ENCODE results near the gene UTY. TPM values are rescaled to one million over a fixed set of nuclear protein-coding genes. Genes with fewer than 3 reads are reported as not detected.

The UTY gene
- total and polyA plus RNA-seq, 2 of the 8 experiments (the other 6 are each of a cell fraction or from before 2014, with no cell fraction given) = 7.2 to 20.4 TPM

DNA sequence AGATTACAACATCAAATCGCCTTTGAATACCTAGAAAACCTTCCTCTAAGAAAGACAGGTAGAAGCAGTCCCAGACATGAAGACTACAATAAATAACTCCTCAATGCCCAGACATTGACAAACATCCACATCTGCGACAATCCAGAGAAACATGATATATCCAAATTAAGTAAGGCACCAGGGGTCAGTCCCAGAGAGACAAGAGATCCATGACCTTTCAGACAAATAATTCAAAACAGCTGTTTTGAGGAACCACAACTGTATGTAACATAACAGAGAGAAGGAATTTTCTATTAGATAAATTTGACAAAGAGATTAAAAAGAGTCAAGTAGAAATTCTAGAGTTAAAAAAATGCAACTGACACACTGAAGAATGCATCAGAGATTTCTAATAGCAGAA lies 200.3 kb downstream of the UTY start:
- Histone ChIP-seq H3K18ac (ENCODE audit: extremely low read depth, low read length) (no peak overlapping the region), H3K36me3 (ENCODE audit: control insufficient read depth in 2 of 4, insufficient read depth in 4 of 4, low read length in 3 of 4) (peaks cover 2 to 13% (median 7%) of the 10 kb centered on the region in 4 experiments; a peak in 6 of 8 replicates), H3K27me3 (replicated peaks in 1 of 4; ENCODE audit: control insufficient read depth in 3 of 4, extremely low read depth in 1 of 4, insufficient read depth in 3 of 4, low read length in 3 of 4) (no peaks in the 10 kb centered on the region), H4K20me1 (replicated peaks in 1 of 2; ENCODE audit: control insufficient read depth in 1 of 2, insufficient read depth in 2 of 2, low read length in 2 of 2) (no peaks in the 10 kb centered on the region), H2AK5ac (ENCODE audit: low read depth, low read length) (no peak overlapping the region), H2BK20ac (ENCODE audit: low read length) (no peak overlapping the region), H2AFZ (ENCODE audit: low read length) (no peak overlapping the region), H3K4ac (replicated peaks; ENCODE audit: insufficient read length, low read depth, low read length) (no peak overlapping the region), H3K4me3 (ENCODE audit: extremely low read depth in 1 of 4, insufficient read depth in 2 of 4, low read depth in 3 of 4, low read length in 4 of 4) (no peak overlapping the region), H4K8ac (ENCODE audit: extremely low read depth, insufficient read depth, low read length) (no peak overlapping the region), H3K14ac (ENCODE audit: insufficient read length) (no peak overlapping the region), H4K91ac (replicated peaks; ENCODE audit: insufficient read length, low read length) (no peak overlapping the region), H3K27ac (ENCODE audit: low read depth, low read length) (no peak overlapping the region), H3K79me1 (ENCODE audit: low read depth, low read length) (no peaks in the 10 kb centered on the region), H3K56ac (replicated peaks; ENCODE audit: insufficient read length, low read depth, low read length) (no peak overlapping the region), H3K9ac (replicated peaks in 1 of 4; ENCODE audit: extremely low read depth in 1 of 4, low read depth in 3 of 4, low read length in 3 of 4) (no peak overlapping the region), H3K4me2 (ENCODE audit: insufficient read depth in 1 of 2, low read depth in 2 of 2, low read length in 2 of 2) (no peak overlapping the region), H3K23me2 (ENCODE audit: low read depth, low read length) (no peaks in the 10 kb centered on the region), H4K5ac (ENCODE audit: insufficient read length, low read depth, low read length) (no peak overlapping the region), H3K4me1 (replicated peaks in 1 of 4; ENCODE audit: control insufficient read depth in 3 of 4, insufficient read depth in 4 of 4, low read length in 3 of 4) (peaks cover 0 to 4% (median 0%) of the 10 kb centered on the region in 4 experiments; a peak in 3 of 7 replicates), H3K79me2 (ENCODE audit: control insufficient read depth in 1 of 2, insufficient read depth in 2 of 2, low read length in 2 of 2) (no peaks in the 10 kb centered on the region), H2BK12ac (ENCODE audit: low read depth, low read length) (no peak overlapping the region), H2BK5ac (ENCODE audit: low read depth, low read length) (no peak overlapping the region), H2BK15ac (ENCODE audit: low read length) (no peak overlapping the region), H3K9me3 (ENCODE audit: insufficient read depth in 2 of 2, low read depth in 1 of 2, low read length in 1 of 2) (no peaks in the 10 kb centered on the region), H3K23ac (ENCODE audit: insufficient read length) (no peak overlapping the region), H2BK120ac (replicated peaks; ENCODE audit: low read depth, low read length) (no peak overlapping the region)
- WGBS, 2 experiments (ENCODE audit: extremely low coverage in 1 of 2, insufficient coverage in 1 of 2, insufficient read length in 1 of 2, insufficient replicate concordance in 2 of 2, low coverage in 1 of 2, low lambda C conversion rate in 2 of 2, missing lambda C conversion rate in 1 of 2) = 94% methylated on average over 2 of the region's 2 CpGs; no CpG with 5 or more reads in 1 of the 2 experiments
- TF ChIP-seq MAFK (IDR thresholded peaks at IDR 0.05; ENCODE audit: low read depth, low read length) = no peak
- TF ChIP-seq JUN (IDR thresholded peaks at IDR 0.05; ENCODE audit: low read depth, low read length) = no peak
- TF ChIP-seq, protein P1, sequence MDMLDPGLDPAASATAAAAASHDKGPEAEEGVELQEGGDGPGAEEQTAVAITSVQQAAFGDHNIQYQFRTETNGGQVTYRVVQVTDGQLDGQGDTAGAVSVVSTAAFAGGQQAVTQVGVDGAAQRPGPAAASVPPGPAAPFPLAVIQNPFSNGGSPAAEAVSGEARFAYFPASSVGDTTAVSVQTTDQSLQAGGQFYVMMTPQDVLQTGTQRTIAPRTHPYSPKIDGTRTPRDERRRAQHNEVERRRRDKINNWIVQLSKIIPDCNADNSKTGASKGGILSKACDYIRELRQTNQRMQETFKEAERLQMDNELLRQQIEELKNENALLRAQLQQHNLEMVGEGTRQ (IDR thresholded peaks at IDR 0.05; ENCODE audit: low read length) = no peak
- TF ChIP-seq, protein P2, sequence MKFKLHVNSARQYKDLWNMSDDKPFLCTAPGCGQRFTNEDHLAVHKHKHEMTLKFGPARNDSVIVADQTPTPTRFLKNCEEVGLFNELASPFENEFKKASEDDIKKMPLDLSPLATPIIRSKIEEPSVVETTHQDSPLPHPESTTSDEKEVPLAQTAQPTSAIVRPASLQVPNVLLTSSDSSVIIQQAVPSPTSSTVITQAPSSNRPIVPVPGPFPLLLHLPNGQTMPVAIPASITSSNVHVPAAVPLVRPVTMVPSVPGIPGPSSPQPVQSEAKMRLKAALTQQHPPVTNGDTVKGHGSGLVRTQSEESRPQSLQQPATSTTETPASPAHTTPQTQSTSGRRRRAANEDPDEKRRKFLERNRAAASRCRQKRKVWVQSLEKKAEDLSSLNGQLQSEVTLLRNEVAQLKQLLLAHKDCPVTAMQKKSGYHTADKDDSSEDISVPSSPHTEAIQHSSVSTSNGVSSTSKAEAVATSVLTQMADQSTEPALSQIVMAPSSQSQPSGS (IDR thresholded peaks at IDR 0.05; ENCODE audit: low read length) = no peak
- ChIA-PET POLR2A (ENCODE audit: partially characterized antibody) (no interaction called here), CTCF (ENCODE audit: partially characterized antibody) (no interaction called here)
- FAIRE-seq = no peak
- DNase-seq (ENCODE audit: low read depth in 1 of 2, low spot score in 2 of 2) = no peak

Data from H1 (cell line).